ENCODE measurements around the gene FXYD3.
"Not testable (repeated sequence)": the region's sequence is repeated elsewhere in the genome, so short reads cannot be mapped to it uniquely, and the experiment has no call there.

FXYD3 gene

GRCh38 chr19:35125749-35126623 lies 10.4 kb downstream of the FXYD3 start:
- Histone ChIP-seq H2AFZ (ENCODE audit: low read length, unreplicated experiment) (no peak overlapping the region), H3K27me3 (ENCODE audit: insufficient read depth, low read length) (no peaks in the 10 kb centered on the region), H3K79me2 (ENCODE audit: control insufficient read depth, insufficient read depth, low read length, unreplicated experiment) (no peaks in the 10 kb centered on the region), H3K36me3 (ENCODE audit: insufficient read depth, low read length) (no peaks in the 10 kb centered on the region), H3K27ac (ENCODE audit: low read depth, low read length) (no peak overlapping the region), H3K4me3 (ENCODE audit: low read depth, low read length) (no peak overlapping the region), H3K4me1 (ENCODE audit: control insufficient read depth, insufficient read depth, low read length, unreplicated experiment) (peaks cover 27% of the 10 kb centered on the region)

DNA sequence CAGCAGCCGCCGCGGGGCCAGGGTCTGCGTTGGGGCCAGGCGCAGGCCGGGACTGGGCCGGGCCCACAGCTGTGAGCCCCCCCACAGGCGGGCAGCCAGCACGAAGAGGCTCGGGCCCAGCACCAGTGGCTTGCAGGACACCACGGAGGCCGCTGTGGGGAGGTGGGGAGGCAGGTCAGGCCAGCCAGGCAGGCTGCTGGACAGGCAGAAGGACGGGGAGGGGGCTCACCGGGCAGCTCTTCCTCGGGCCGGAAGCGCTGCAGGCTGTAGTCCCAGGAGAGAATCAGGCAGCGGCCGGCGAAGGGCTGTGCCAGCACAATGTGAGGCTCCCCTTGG lies 11.0 kb downstream of the FXYD3 start:
- Histone ChIP-seq H3K27me3 (ENCODE audit: insufficient read depth, low read length) (no peaks in the 10 kb centered on the region), H2AFZ (ENCODE audit: low read length, unreplicated experiment) (no peak overlapping the region), H3K27ac (ENCODE audit: low read depth, low read length) (no peak overlapping the region), H3K79me2 (ENCODE audit: control insufficient read depth, insufficient read depth, low read length, unreplicated experiment) (no peaks in the 10 kb centered on the region), H3K4me3 (ENCODE audit: low read depth, low read length) (no peak overlapping the region), H3K36me3 (ENCODE audit: insufficient read depth, low read length) (no peaks in the 10 kb centered on the region), H3K4me1 (ENCODE audit: control insufficient read depth, insufficient read depth, low read length, unreplicated experiment) (peaks cover 21% of the 10 kb centered on the region)

DNA sequence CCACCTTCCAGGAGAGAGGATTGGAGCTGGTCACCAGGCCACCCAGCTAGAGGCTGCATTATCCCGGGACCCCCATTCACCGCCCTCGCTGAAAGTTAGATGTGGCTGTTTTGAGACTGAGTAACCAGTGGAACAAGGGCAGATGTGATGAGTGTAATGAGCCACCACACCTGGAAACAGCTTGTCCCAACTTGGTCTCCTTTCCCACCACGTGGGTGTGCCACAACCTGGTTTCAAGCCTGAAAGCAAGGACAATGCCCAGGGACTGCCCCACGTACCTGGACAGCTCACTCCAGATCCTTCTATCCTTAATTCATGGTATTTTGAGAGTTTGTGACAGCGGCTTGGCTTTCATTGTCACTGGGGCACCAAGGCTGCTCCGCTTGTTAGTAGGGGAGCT lies 12.2 kb downstream of the FXYD3 start:
- H3K4me3 ChIP-seq (ENCODE audit: low read depth, low read length) = no peak overlapping the region
- H3K27ac ChIP-seq (ENCODE audit: low read depth, low read length) = no peak overlapping the region
- no peak overlapping the region for H2AFZ ChIP-seq (ENCODE audit: low read length, unreplicated experiment)
- no peaks in the 10 kb centered on the region for H3K36me3 ChIP-seq (ENCODE audit: insufficient read depth, low read length)
- no peaks in the 10 kb centered on the region for H3K79me2 ChIP-seq (ENCODE audit: control insufficient read depth, insufficient read depth, low read length, unreplicated experiment)
- peaks cover 15% of the 10 kb centered on the region for H3K4me1 ChIP-seq (ENCODE audit: control insufficient read depth, insufficient read depth, low read length, unreplicated experiment)
- H3K27me3 ChIP-seq (ENCODE audit: insufficient read depth, low read length) = no peaks in the 10 kb centered on the region

GRCh38 chr19:35128398-35129057 lies 12.9 kb downstream of the FXYD3 start:
- peaks cover 9% of the 10 kb centered on the region for H3K4me1 ChIP-seq (ENCODE audit: control insufficient read depth, insufficient read depth, low read length, unreplicated experiment)
- no peak overlapping the region for H3K27ac ChIP-seq (ENCODE audit: low read depth, low read length)

GRCh38 chr19:35129724-35130274 lies 14.2 kb downstream of the FXYD3 start:
- H3K4me3 ChIP-seq (ENCODE audit: low read depth, low read length); H3K27me3 ChIP-seq (ENCODE audit: insufficient read depth, low read length); H3K4me1 ChIP-seq (ENCODE audit: control insufficient read depth, insufficient read depth, low read length, unreplicated experiment); H2AFZ ChIP-seq (ENCODE audit: low read length, unreplicated experiment); H3K36me3 ChIP-seq (ENCODE audit: insufficient read depth, low read length); H3K27ac ChIP-seq (ENCODE audit: low read depth, low read length); H3K79me2 ChIP-seq (ENCODE audit: control insufficient read depth, insufficient read depth, low read length, unreplicated experiment): not testable (repeated sequence)

More at GRCh38 chr19:35128398-35129057, 12.9 kb downstream of the FXYD3 start:
- H2AFZ ChIP-seq (ENCODE audit: low read length, unreplicated experiment) = no peak overlapping the region
- no peaks in the 10 kb centered on the region for H3K36me3 ChIP-seq (ENCODE audit: insufficient read depth, low read length)
- H3K4me3 ChIP-seq (ENCODE audit: low read depth, low read length) = no peak overlapping the region
- H3K79me2 ChIP-seq (ENCODE audit: control insufficient read depth, insufficient read depth, low read length, unreplicated experiment) = no peaks in the 10 kb centered on the region
- no peaks in the 10 kb centered on the region for H3K27me3 ChIP-seq (ENCODE audit: insufficient read depth, low read length)

GRCh38 chr19:35130761-35131720 lies 15.4 kb downstream of the FXYD3 start:
- H3K79me2 ChIP-seq (ENCODE audit: control insufficient read depth, insufficient read depth, low read length, unreplicated experiment) = no peaks in the 10 kb centered on the region
- no peak overlapping the region for H2AFZ ChIP-seq (ENCODE audit: low read length, unreplicated experiment)
- no peak overlapping the region for H3K27ac ChIP-seq (ENCODE audit: low read depth, low read length)
- H3K36me3 ChIP-seq (ENCODE audit: insufficient read depth, low read length) = no peaks in the 10 kb centered on the region
- H3K4me3 ChIP-seq (ENCODE audit: low read depth, low read length) = no peak overlapping the region
- H3K27me3 ChIP-seq (ENCODE audit: insufficient read depth, low read length) = no peaks in the 10 kb centered on the region
- H3K4me1 ChIP-seq (ENCODE audit: control insufficient read depth, insufficient read depth, low read length, unreplicated experiment) = no peaks in the 10 kb centered on the region

- no peak overlapping the region for H2AFZ ChIP-seq (ENCODE audit: low read length, unreplicated experiment)
- H3K4me1 ChIP-seq (ENCODE audit: control insufficient read depth, insufficient read depth, low read length, unreplicated experiment) = no peaks in the 10 kb centered on the region
- H3K36me3 ChIP-seq (ENCODE audit: insufficient read depth, low read length) = no peaks in the 10 kb centered on the region
- no peaks in the 10 kb centered on the region for H3K79me2 ChIP-seq (ENCODE audit: control insufficient read depth, insufficient read depth, low read length, unreplicated experiment)
- H3K27me3 ChIP-seq (ENCODE audit: insufficient read depth, low read length) = no peaks in the 10 kb centered on the region
- no peak overlapping the region for H3K4me3 ChIP-seq (ENCODE audit: low read depth, low read length)
- H3K27ac ChIP-seq (ENCODE audit: low read depth, low read length) = no peak overlapping the region
Measured at GRCh38 chr19:35132254-35132653, 16.6 kb downstream of the FXYD3 start.

- H3K27ac ChIP-seq (ENCODE audit: low read depth, low read length) = no peak overlapping the region
- H3K4me3 ChIP-seq (ENCODE audit: low read depth, low read length) = no peak overlapping the region
- no peaks in the 10 kb centered on the region for H3K27me3 ChIP-seq (ENCODE audit: insufficient read depth, low read length)
- no peaks in the 10 kb centered on the region for H3K36me3 ChIP-seq (ENCODE audit: insufficient read depth, low read length)
- no peaks in the 10 kb centered on the region for H3K4me1 ChIP-seq (ENCODE audit: control insufficient read depth, insufficient read depth, low read length, unreplicated experiment)
- H3K79me2 ChIP-seq (ENCODE audit: control insufficient read depth, insufficient read depth, low read length, unreplicated experiment) = no peaks in the 10 kb centered on the region
- H2AFZ ChIP-seq (ENCODE audit: low read length, unreplicated experiment) = no peak overlapping the region
Measured at GRCh38 chr19:35133826-35134225, 18.2 kb downstream of the FXYD3 start.

DNA sequence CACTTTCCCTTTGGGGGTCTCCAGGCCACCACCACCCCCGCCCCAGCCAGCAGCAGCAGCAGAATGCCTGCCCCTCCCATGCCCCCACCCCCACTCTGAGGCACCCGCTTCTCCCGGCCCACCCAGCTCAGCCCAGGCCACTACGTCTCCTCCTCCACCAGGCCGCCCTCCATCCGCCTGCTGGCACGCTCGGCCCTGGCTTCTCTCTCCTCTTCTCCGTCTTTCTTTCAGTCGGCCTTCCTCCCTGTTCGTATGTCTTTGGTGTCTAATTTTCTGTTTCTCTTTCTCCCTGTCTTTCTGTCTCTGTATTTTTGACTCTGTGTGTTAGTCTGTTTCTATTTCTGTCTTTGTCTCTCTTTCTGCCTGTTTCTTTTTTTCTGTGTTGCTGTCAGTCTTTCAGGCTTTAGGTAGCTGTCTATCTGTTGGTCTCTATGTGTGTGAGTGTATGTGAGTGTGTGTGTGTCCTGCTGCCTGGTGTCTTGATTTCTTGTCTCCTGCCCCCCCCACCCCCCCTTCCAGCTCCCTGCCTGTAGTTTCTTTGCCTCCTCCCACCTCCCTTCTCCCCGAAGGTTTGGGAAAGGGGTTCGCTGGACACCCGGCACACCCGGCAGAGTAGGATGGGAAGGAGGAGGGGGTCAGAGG lies 19.1 kb downstream of the FXYD3 start, which contains the start of gene LGI4:
Gene LGI4 (minus strand): TSS at position 459 of the 642 bp plus-strand sequence. CDS start 379 bp downstream, at position 80.
- no peak within 1 kb of the TSS for H2AFZ ChIP-seq (ENCODE audit: low read length, unreplicated experiment)
- H3K36me3 ChIP-seq (ENCODE audit: insufficient read depth, low read length) = no peaks in the 10 kb centered on the region
- H3K27ac ChIP-seq (ENCODE audit: low read depth, low read length) = no peak within 1 kb of the TSS
- no peaks in the 10 kb centered on the region for H3K27me3 ChIP-seq (ENCODE audit: insufficient read depth, low read length)
- no peak within 1 kb of the TSS for H3K4me3 ChIP-seq (ENCODE audit: low read depth, low read length)
- no peaks in the 10 kb centered on the region for H3K79me2 ChIP-seq (ENCODE audit: control insufficient read depth, insufficient read depth, low read length, unreplicated experiment)
- H3K4me1 ChIP-seq (ENCODE audit: control insufficient read depth, insufficient read depth, low read length, unreplicated experiment) = no peaks in the 10 kb centered on the region

All from ACC112 (cell line).